H9 (cell line): Measurements from ENCODE around the gene SLC22A6. TPM values are rescaled to one million over a fixed set of nuclear protein-coding genes. Genes with fewer than 3 reads are reported as not detected.

Source experiments
- DNase-seq: peaks from one replicate; pipeline ENCODE4 v3.0.0-alpha.2; 2017
- H2AFZ ChIP-seq: one replicate; pipeline ENCODE4 v1.6.1; 2013; ENCODE audit warnings: mild to moderate bottlenecking, low read length, control low read depth, moderate library complexity
- H2AK5ac ChIP-seq: 2 replicates; pipeline ENCODE4 v1.6.1; 2013; ENCODE audit warnings: low read length, control low read depth, mixed read lengths; ENCODE audit not compliant: insufficient read length
- H2BK120ac ChIP-seq: one replicate; pipeline ENCODE4 v1.6.1; 2013; ENCODE audit warnings: low read depth, mild to moderate bottlenecking, low read length, control low read depth, inconsistent platforms; ENCODE audit not compliant: poor library complexity, severe bottlenecking
- H2BK12ac ChIP-seq: 2 replicates; pipeline ENCODE4 v1.6.1; 2013; ENCODE audit warnings: low read length, control low read depth, mixed read lengths, low read depth; ENCODE audit not compliant: insufficient read length
- H2BK15ac ChIP-seq: 2 replicates; pipeline ENCODE4 v1.6.1; 2013; ENCODE audit warnings: low read depth, low read length, control low read depth
- H2BK20ac ChIP-seq: one replicate; pipeline ENCODE4 v1.6.1; 2013; ENCODE audit warnings: low read depth, mild to moderate bottlenecking, low read length, control low read depth, inconsistent platforms; ENCODE audit not compliant: poor library complexity, severe bottlenecking
- H2BK5ac ChIP-seq: 2 replicates; pipeline ENCODE4 v1.6.1; 2013; ENCODE audit warnings: low read length, control low read depth, mixed read lengths; ENCODE audit not compliant: insufficient read length
- H3K14ac ChIP-seq: 2 replicates; pipeline ENCODE4 v1.6.1; 2013; ENCODE audit warnings: low read length, control low read depth; ENCODE audit not compliant: insufficient read depth
- H3K18ac ChIP-seq: 2 replicates; pipeline ENCODE4 v1.6.1; 2013; ENCODE audit warnings: low read depth, mild to moderate bottlenecking, mixed read lengths, low read length, control low read depth; ENCODE audit not compliant: insufficient read length
- H3K23ac ChIP-seq: 2 replicates; pipeline ENCODE4 v1.6.1; 2013; ENCODE audit warnings: low read length, control low read depth, mixed read lengths, low read depth; ENCODE audit not compliant: insufficient read length
- H3K23me2 ChIP-seq: 2 replicates; pipeline ENCODE4 v1.6.1; 2013; ENCODE audit warnings: low read depth, mild to moderate bottlenecking, mixed read lengths, low read length, control low read depth; ENCODE audit not compliant: insufficient read length, poor library complexity, severe bottlenecking
- H3K27ac ChIP-seq: 2 replicates; pipeline ENCODE4 v1.5.1; 2013; ENCODE audit warnings: low read length, control low read depth, mixed read lengths, low read depth; ENCODE audit not compliant: insufficient read length
- H3K27me3 ChIP-seq: 2 replicates; pipeline ENCODE4 v1.6.1; 2013; ENCODE audit warnings: low read length, control low read depth, inconsistent platforms; ENCODE audit not compliant: insufficient read depth
- H3K4ac ChIP-seq: 2 replicates; pipeline ENCODE4 v1.6.1; 2013; ENCODE audit warnings: low read depth, mild to moderate bottlenecking, control low read depth, inconsistent platforms, low read length, moderate library complexity
- H3K4me1 ChIP-seq: 2 replicates; pipeline ENCODE4 v1.6.1; 2013; ENCODE audit warnings: low read length, control low read depth, inconsistent platforms; ENCODE audit not compliant: insufficient read depth
- H3K4me2 ChIP-seq: 2 replicates; pipeline ENCODE4 v1.6.1; 2013; ENCODE audit warnings: low read length, control low read depth, mixed read lengths; ENCODE audit not compliant: insufficient read length, insufficient read depth
- H3K56ac ChIP-seq: 2 replicates; pipeline ENCODE4 v1.6.1; 2013; ENCODE audit warnings: low read depth, mild to moderate bottlenecking, mixed read lengths, low read length, control low read depth; ENCODE audit not compliant: insufficient read length
- H3K79me1 ChIP-seq: 2 replicates; pipeline ENCODE4 v1.6.1; 2013; ENCODE audit warnings: low read depth, mild to moderate bottlenecking, moderate library complexity, low read length, control low read depth, inconsistent platforms; ENCODE audit not compliant: insufficient read depth, poor library complexity, severe bottlenecking
- H3K79me2 ChIP-seq: 2 replicates; pipeline ENCODE4 v1.6.1; 2013; ENCODE audit warnings: low read length, control low read depth, inconsistent platforms; ENCODE audit not compliant: insufficient read depth
- H3K9ac ChIP-seq: 2 replicates; pipeline ENCODE4 v1.6.1; 2013; ENCODE audit warnings: low read length, control low read depth, mixed read lengths; ENCODE audit not compliant: insufficient read length; ENCODE audit errors: extremely low read depth
- H3K9me3 ChIP-seq: one replicate; pipeline ENCODE4 v1.6.1; 2013; ENCODE audit warnings: low read depth, low read length, inconsistent platforms; ENCODE audit not compliant: control insufficient read depth
- H3T11ph ChIP-seq: one replicate; pipeline ENCODE4 v1.6.1; 2013; ENCODE audit warnings: mild to moderate bottlenecking, low read length, control low read depth, inconsistent platforms
- H4K20me1 ChIP-seq: one replicate; pipeline ENCODE4 v1.6.1; 2013; ENCODE audit not compliant: control insufficient read depth, insufficient read length, insufficient read depth
- H4K5ac ChIP-seq: 2 replicates; pipeline ENCODE4 v1.6.1; 2013; ENCODE audit warnings: low read depth, mild to moderate bottlenecking, mixed read lengths, low read length, control low read depth; ENCODE audit not compliant: insufficient read length
- H4K8ac ChIP-seq: replicated peaks from 2 replicates; pipeline ENCODE4 v1.6.1; 2013; ENCODE audit warnings: low read length, control low read depth, mixed read lengths, low read depth; ENCODE audit not compliant: insufficient read length
- H4K91ac ChIP-seq: 2 replicates; pipeline ENCODE4 v1.6.1; 2013; ENCODE audit warnings: low read depth, mild to moderate bottlenecking, moderate library complexity, mixed read lengths, low read length, control low read depth; ENCODE audit not compliant: insufficient read length
- H3K27ac Mint-ChIP-seq, 3 experiments: 2 replicates in 2 of 3; 3 replicates in 1 of 3; pipeline ENCODE4 v1.8.0; 2020 to 2021; ENCODE audit warnings: mixed read lengths in 3 of 3, mild to moderate bottlenecking in 1 of 3, moderate library complexity in 1 of 3
- H3K27me3 Mint-ChIP-seq: 2 replicates; pipeline ENCODE4 v1.8.0; 2021; ENCODE audit warnings: low read depth, mild to moderate bottlenecking, moderate library complexity, mixed read lengths
- H3K36me3 Mint-ChIP-seq, 3 experiments: 2 replicates in 2 of 3; 3 replicates in 1 of 3; pipeline ENCODE4 v1.8.0; 2020 to 2021; ENCODE audit warnings: low read depth in 3 of 3, mixed read lengths in 3 of 3; ENCODE audit not compliant: insufficient read depth in 1 of 3
- H3K4me1 Mint-ChIP-seq, 2 experiments: 2 replicates each; pipeline ENCODE4 v1.8.0; 2020; ENCODE audit warnings: mixed read lengths in 2 of 2
- H3K4me3 Mint-ChIP-seq, 2 experiments: 2 replicates in 1 of 2; 3 replicates in 1 of 2; pipeline ENCODE4 v1.8.0; 2020 to 2021; ENCODE audit warnings: mild to moderate bottlenecking in 2 of 2, mixed read lengths in 2 of 2, moderate library complexity in 1 of 2
- H3K9me3 Mint-ChIP-seq, 2 experiments: 2 replicates in 1 of 2; 3 replicates in 1 of 2; pipeline ENCODE4 v1.8.0; 2020; ENCODE audit warnings: mild to moderate bottlenecking in 2 of 2, mixed read lengths in 2 of 2, moderate library complexity in 1 of 2
- CTCF ChIP-seq: fragments of 200-600 bp; sonication (generic); conservative IDR thresholded peaks from 3 replicates; pipeline ENCODE4 v1.8.0; 2021; ENCODE audit warnings: antibody characterized with exemption, mild to moderate bottlenecking
- WGBS: extraction: QIAGEN DNeasy Blood & Tissue Kit; methylation state at CpG from one replicate; pipeline ENCODE4 v1.1.7; 2013; ENCODE audit warnings: missing lambda C conversion rate, low lambda C conversion rate, mixed read lengths; ENCODE audit not compliant: insufficient read length; ENCODE audit errors: extremely low coverage; 5-methylcytosine and 5-hydroxymethylcytosine counted together
- total RNA-seq: library from RNA; stranded (reverse); gene quantifications from 2 replicates; pipeline ENCODE4 v1.2.1, GENCODE V29; 2021

Gene SLC22A6
- total RNA-seq, 1 experiment from 2014 or later = not detected

- H3K9ac ChIP-seq = no peak overlapping the region
- H3K36me3 Mint-ChIP-seq = no peaks in the 10 kb centered on the region; a peak in 1 of 7 replicates
- H3K4ac ChIP-seq = no peak overlapping the region
- no CpG with 5 or more reads among the region's 4 CpGs for WGBS
- H3K27me3 ChIP-seq = no peaks in the 10 kb centered on the region
- H2AFZ ChIP-seq = no peak overlapping the region
- H4K91ac ChIP-seq = no peak overlapping the region
- no peak overlapping the region for H3K23ac ChIP-seq
- no peak overlapping the region for H3K18ac ChIP-seq
- no peaks in the 10 kb centered on the region for H3K79me2 ChIP-seq
- H2BK5ac ChIP-seq = no peak overlapping the region
- H3K4me2 ChIP-seq = no peak overlapping the region
- H3K27ac ChIP-seq = no peak overlapping the region
- H4K5ac ChIP-seq = no peak overlapping the region
- H3T11ph ChIP-seq = no peak overlapping the region
- no peaks in the 10 kb centered on the region; a peak in 1 of 5 replicates for H3K9me3 Mint-ChIP-seq
- no peak overlapping the region for H3K56ac ChIP-seq
- no peak overlapping the region for H2BK120ac ChIP-seq
- no peak for DNase-seq
- H3K9me3 ChIP-seq = no peaks in the 10 kb centered on the region
- H3K4me3 Mint-ChIP-seq = no peak overlapping the region
- no peak overlapping the region for H2AK5ac ChIP-seq
- no peak overlapping the region for H4K8ac ChIP-seq
- H3K14ac ChIP-seq = no peak overlapping the region
- H2BK15ac ChIP-seq = no peak overlapping the region
- H3K4me1 Mint-ChIP-seq = peaks cover 8 to 9% of the 10 kb centered on the region in 2 experiments
- H3K79me1 ChIP-seq = no peaks in the 10 kb centered on the region
- no peak overlapping the region for H2BK20ac ChIP-seq
- no peaks in the 10 kb centered on the region for H3K4me1 ChIP-seq
- no peak for TF ChIP-seq CTCF
- no peaks in the 10 kb centered on the region for H4K20me1 ChIP-seq
- no peak overlapping the region; a peak in 1 of 7 replicates for H3K27ac Mint-ChIP-seq
- H3K23me2 ChIP-seq = no peaks in the 10 kb centered on the region
- peaks cover 9% of the 10 kb centered on the region for H3K27me3 Mint-ChIP-seq
- H2BK12ac ChIP-seq = no peak overlapping the region
Observed at GRCh38 chr11:62953811-62954210, 31.0 kb downstream of the SLC22A6 start.
